Peyer's patch (tissue), 4 donors: ENCODE results near the gene WDCP.

ENCODE experiments used
- CTCF ChIP-seq, 6 experiments: fragments of 450-650 bp in 4 of 6; fragments of 200-600 bp in 2 of 6; sonication (generic) in 1 of 6; IDR thresholded peaks; one replicate each; pipeline ENCODE4 v1.5.1; 2017 to 2019; ENCODE audit warnings: antibody characterized with exemption in 6 of 6, mild to moderate bottlenecking in 3 of 6, moderate library complexity in 1 of 6
- POLR2A ChIP-seq, 2 donors: fragments of 450-650 bp; IDR thresholded peaks; one replicate each; pipeline ENCODE4 v1.5.1; 2017; ENCODE audit warnings: antibody characterized with exemption in 2 of 2, mild to moderate bottlenecking in 2 of 2, moderate library complexity in 2 of 2

- TF ChIP-seq CTCF (IDR thresholded peaks at IDR 0.05) (no peak), POLR2A (IDR thresholded peaks at IDR 0.05) (no peak)
Measured at GRCh38 chr2:24077879-24078278, 30.7 kb upstream of the WDCP start.
